ENCODE measurements around the gene GGA1. TPM values are rescaled to one million over a fixed set of nuclear protein-coding genes. Genes with fewer than 3 reads are reported as not detected.

GGA1 gene
- total and polyA plus RNA-seq, 9 of the 15 experiments (the other 6 are each of a cell fraction or from before 2014, with no cell fraction given): 1.5 to 69.5 (median 31.6) TPM

DNA sequence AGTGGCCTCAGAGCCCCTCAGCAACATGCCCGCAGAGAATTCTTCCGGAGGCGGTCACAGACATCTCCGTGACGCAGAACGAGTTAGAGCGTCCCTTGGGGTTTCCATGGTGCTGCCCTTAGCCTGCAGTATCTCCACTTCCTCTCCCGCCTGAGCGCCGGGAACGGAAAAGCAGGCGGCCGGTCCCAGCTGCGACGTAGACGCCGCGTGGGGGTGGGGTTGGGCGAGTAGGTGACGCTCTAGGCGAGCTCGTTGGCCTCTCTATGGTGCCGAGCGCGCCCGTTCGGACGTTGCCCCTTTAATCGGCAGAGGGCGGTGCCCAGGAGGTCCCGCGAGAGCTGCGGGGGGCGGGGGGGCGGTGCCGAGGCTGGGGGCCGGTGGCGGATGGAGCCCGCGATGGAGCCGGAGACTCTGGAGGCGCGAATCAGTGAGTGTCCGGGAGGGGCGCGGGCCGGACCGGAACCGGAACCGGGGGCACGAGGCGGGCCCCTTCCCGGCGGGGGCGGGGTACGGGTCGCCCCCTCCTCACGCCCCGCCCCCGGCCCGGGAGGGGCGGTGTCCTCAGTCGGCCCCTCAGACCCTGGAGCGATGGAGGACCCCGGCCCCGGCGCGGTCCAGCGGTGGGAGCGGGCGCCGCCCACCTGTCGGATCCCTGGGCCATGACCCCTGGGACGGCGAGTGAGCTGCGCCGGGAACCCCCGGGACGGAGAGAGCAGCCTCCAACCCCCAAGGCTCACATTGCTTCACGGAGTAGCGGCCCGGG lies at the start of gene GGA1 (continued):
- TF ChIP-seq, protein P1, sequence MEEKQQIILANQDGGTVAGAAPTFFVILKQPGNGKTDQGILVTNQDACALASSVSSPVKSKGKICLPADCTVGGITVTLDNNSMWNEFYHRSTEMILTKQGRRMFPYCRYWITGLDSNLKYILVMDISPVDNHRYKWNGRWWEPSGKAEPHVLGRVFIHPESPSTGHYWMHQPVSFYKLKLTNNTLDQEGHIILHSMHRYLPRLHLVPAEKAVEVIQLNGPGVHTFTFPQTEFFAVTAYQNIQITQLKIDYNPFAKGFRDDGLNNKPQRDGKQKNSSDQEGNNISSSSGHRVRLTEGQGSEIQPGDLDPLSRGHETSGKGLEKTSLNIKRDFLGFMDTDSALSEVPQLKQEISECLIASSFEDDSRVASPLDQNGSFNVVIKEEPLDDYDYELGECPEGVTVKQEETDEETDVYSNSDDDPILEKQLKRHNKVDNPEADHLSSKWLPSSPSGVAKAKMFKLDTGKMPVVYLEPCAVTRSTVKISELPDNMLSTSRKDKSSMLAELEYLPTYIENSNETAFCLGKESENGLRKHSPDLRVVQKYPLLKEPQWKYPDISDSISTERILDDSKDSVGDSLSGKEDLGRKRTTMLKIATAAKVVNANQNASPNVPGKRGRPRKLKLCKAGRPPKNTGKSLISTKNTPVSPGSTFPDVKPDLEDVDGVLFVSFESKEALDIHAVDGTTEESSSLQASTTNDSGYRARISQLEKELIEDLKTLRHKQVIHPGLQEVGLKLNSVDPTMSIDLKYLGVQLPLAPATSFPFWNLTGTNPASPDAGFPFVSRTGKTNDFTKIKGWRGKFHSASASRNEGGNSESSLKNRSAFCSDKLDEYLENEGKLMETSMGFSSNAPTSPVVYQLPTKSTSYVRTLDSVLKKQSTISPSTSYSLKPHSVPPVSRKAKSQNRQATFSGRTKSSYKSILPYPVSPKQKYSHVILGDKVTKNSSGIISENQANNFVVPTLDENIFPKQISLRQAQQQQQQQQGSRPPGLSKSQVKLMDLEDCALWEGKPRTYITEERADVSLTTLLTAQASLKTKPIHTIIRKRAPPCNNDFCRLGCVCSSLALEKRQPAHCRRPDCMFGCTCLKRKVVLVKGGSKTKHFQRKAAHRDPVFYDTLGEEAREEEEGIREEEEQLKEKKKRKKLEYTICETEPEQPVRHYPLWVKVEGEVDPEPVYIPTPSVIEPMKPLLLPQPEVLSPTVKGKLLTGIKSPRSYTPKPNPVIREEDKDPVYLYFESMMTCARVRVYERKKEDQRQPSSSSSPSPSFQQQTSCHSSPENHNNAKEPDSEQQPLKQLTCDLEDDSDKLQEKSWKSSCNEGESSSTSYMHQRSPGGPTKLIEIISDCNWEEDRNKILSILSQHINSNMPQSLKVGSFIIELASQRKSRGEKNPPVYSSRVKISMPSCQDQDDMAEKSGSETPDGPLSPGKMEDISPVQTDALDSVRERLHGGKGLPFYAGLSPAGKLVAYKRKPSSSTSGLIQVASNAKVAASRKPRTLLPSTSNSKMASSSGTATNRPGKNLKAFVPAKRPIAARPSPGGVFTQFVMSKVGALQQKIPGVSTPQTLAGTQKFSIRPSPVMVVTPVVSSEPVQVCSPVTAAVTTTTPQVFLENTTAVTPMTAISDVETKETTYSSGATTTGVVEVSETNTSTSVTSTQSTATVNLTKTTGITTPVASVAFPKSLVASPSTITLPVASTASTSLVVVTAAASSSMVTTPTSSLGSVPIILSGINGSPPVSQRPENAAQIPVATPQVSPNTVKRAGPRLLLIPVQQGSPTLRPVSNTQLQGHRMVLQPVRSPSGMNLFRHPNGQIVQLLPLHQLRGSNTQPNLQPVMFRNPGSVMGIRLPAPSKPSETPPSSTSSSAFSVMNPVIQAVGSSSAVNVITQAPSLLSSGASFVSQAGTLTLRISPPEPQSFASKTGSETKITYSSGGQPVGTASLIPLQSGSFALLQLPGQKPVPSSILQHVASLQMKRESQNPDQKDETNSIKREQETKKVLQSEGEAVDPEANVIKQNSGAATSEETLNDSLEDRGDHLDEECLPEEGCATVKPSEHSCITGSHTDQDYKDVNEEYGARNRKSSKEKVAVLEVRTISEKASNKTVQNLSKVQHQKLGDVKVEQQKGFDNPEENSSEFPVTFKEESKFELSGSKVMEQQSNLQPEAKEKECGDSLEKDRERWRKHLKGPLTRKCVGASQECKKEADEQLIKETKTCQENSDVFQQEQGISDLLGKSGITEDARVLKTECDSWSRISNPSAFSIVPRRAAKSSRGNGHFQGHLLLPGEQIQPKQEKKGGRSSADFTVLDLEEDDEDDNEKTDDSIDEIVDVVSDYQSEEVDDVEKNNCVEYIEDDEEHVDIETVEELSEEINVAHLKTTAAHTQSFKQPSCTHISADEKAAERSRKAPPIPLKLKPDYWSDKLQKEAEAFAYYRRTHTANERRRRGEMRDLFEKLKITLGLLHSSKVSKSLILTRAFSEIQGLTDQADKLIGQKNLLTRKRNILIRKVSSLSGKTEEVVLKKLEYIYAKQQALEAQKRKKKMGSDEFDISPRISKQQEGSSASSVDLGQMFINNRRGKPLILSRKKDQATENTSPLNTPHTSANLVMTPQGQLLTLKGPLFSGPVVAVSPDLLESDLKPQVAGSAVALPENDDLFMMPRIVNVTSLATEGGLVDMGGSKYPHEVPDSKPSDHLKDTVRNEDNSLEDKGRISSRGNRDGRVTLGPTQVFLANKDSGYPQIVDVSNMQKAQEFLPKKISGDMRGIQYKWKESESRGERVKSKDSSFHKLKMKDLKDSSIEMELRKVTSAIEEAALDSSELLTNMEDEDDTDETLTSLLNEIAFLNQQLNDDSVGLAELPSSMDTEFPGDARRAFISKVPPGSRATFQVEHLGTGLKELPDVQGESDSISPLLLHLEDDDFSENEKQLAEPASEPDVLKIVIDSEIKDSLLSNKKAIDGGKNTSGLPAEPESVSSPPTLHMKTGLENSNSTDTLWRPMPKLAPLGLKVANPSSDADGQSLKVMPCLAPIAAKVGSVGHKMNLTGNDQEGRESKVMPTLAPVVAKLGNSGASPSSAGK (IDR thresholded peaks at IDR 0.05): peak; percentile 94
- TF ChIP-seq SMAD2 (IDR thresholded peaks at IDR 0.05; ENCODE audit: low read depth, low read length) (no peak), SMAD3 (CRISPR knock-in tag; conservative IDR thresholded peaks at IDR 0.05) (no peak), STAT5A (IDR thresholded peaks at IDR 0.05; ENCODE audit: borderline replicate concordance, low read length) (no peak), ZNF354B (CRISPR knock-in tag; IDR thresholded peaks at IDR 0.05) (no peak), HMG20B (CRISPR knock-in tag; IDR thresholded peaks at IDR 0.05) (no peak), ZBED1 (IDR thresholded peaks at IDR 0.05) (no peak)
- TF ChIP-seq, protein P2, sequence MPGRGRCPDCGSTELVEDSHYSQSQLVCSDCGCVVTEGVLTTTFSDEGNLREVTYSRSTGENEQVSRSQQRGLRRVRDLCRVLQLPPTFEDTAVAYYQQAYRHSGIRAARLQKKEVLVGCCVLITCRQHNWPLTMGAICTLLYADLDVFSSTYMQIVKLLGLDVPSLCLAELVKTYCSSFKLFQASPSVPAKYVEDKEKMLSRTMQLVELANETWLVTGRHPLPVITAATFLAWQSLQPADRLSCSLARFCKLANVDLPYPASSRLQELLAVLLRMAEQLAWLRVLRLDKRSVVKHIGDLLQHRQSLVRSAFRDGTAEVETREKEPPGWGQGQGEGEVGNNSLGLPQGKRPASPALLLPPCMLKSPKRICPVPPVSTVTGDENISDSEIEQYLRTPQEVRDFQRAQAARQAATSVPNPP (IDR thresholded peaks at IDR 0.05; ENCODE audit: borderline replicate concordance, insufficient read depth, insufficient read length): no peak

Measured in K562 (cell line).